Measurements from ENCODE around the gene SAXO1. TPM values are rescaled to one million over a fixed set of nuclear protein-coding genes. Genes with fewer than 3 reads are reported as not detected.

SAXO1 gene, protein sequence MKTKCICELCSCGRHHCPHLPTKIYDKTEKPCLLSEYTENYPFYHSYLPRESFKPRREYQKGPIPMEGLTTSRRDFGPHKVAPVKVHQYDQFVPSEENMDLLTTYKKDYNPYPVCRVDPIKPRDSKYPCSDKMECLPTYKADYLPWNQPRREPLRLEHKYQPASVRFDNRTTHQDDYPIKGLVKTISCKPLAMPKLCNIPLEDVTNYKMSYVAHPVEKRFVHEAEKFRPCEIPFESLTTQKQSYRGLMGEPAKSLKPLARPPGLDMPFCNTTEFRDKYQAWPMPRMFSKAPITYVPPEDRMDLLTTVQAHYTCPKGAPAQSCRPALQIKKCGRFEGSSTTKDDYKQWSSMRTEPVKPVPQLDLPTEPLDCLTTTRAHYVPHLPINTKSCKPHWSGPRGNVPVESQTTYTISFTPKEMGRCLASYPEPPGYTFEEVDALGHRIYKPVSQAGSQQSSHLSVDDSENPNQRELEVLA
- total RNA-seq (2021; ENCODE audit: unreplicated experiment) (not detected), Bru-seq, nascent RNA (percentile 26 among the genes with signal in this experiment), BruChase-seq, experiment 1, labeled RNA remaining after a 6-hour chase (percentile 16 among the genes with signal in this experiment), BruChase-seq, experiment 2, labeled RNA remaining after a 2-hour chase (percentile 24 among the genes with signal in this experiment)
- polyA plus RNA-seq (2012): not detected in 2 replicates
- long read RNA-seq: 0 reads

DNA sequence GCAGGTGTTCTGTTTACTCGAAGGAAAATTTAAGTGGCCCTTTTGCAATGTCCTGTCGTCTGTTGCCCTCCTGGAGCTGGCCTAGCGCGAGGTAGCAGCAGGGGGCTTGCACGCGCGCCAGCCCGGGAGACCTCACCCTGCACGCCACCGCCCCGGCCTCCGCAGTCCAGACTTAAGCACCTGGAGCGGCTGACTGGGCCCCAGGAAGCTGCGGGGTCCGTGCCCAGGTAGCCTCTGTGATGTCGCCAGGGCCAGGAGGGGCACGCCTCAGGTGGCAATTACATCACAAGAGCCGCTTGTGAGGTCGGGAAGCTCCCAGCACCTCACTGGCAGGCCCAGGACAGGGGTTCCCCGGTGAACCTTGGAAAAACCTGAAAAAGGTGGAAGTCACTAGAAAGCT is at the start of gene SAXO1:
TSS of gene SAXO1 (minus strand) at position 195 of the 400 bp plus-strand sequence. CDS start 301 bp downstream, outside the sequence.
- no peak within 1 kb of the TSS for H3K27ac ChIP-seq (ENCODE audit: low read depth, low read length)

More for the DNA sequence above, at the start of gene SAXO1:
- Histone ChIP-seq H3K27me3 (ENCODE audit: insufficient read depth, low read length) (no peaks in the 10 kb centered on the region), H2AFZ (ENCODE audit: low read depth, low read length, poor library complexity, severe bottlenecking) (no peak within 1 kb of the TSS), H3K4me2 (ENCODE audit: low read length) (no peak within 1 kb of the TSS), H3K9me3 (ENCODE audit: control insufficient read depth in 1 of 2, insufficient read depth in 1 of 2, low read depth in 1 of 2, low read length in 2 of 2) (no peaks in the 10 kb centered on the region), H4K20me1 (ENCODE audit: insufficient read depth) (no peaks in the 10 kb centered on the region), H3K79me2 (ENCODE audit: insufficient read depth, low read length) (no peaks in the 10 kb centered on the region), H3K4me1 (ENCODE audit: control insufficient read depth in 1 of 2, insufficient read depth in 2 of 2, low read length in 2 of 2) (no peaks in the 10 kb centered on the region), H3K4me3 (replicated peaks in 1 of 2; ENCODE audit: low read depth in 1 of 2, low read length in 2 of 2) (no peak within 1 kb of the TSS), H3K9me2 (ENCODE audit: insufficient read depth) (no peaks in the 10 kb centered on the region), H3K36me3 (ENCODE audit: control insufficient read depth in 1 of 2, insufficient read depth in 2 of 2, low read length in 2 of 2) (no peaks in the 10 kb centered on the region), H3K9ac (ENCODE audit: low read length) (no peak within 1 kb of the TSS)
- ChIA-PET POLR2A (no interaction called here), RAD21 (ENCODE audit: low non-redundant PET in 1 of 2, low total read pairs in 2 of 2, uncharacterized antibody in 2 of 2, unreplicated experiment in 2 of 2) (no interaction called here), CTCF (no interaction called here)
- intact Hi-C loops (cut with micrococcal nuclease): no loop called here
- DNase-seq (ENCODE audit: low read depth, low spot score) (no peak), ATAC-seq (no peak)
- TF ChIP-seq POLR2A (IDR thresholded peaks at IDR 0.05; ENCODE audit: borderline replicate concordance, extremely low read depth, insufficient read depth, insufficient read length) (no peak), POLR2AphosphoS5 (IDR thresholded peaks at IDR 0.05; ENCODE audit: low read depth, low read length) (no peak), ELF1 (IDR thresholded peaks at IDR 0.05; ENCODE audit: borderline replicate concordance, low read depth) (no peak), TCF7L2 (IDR thresholded peaks at IDR 0.05; ENCODE audit: borderline replicate concordance, extremely low read depth, insufficient read depth, insufficient read length) (no peak), CEBPB (IDR thresholded peaks at IDR 0.05; ENCODE audit: low read depth) (no peak), SIN3A (IDR thresholded peaks at IDR 0.05; ENCODE audit: low read depth) (no peak), YY1 (IDR thresholded peaks at IDR 0.05; ENCODE audit: extremely low read depth, insufficient replicate concordance, low read depth, low read length) (no peak), EZH2phosphoT487 (IDR thresholded peaks at IDR 0.05; ENCODE audit: borderline replicate concordance) (no peak)
- TF ChIP-seq, protein P1, sequence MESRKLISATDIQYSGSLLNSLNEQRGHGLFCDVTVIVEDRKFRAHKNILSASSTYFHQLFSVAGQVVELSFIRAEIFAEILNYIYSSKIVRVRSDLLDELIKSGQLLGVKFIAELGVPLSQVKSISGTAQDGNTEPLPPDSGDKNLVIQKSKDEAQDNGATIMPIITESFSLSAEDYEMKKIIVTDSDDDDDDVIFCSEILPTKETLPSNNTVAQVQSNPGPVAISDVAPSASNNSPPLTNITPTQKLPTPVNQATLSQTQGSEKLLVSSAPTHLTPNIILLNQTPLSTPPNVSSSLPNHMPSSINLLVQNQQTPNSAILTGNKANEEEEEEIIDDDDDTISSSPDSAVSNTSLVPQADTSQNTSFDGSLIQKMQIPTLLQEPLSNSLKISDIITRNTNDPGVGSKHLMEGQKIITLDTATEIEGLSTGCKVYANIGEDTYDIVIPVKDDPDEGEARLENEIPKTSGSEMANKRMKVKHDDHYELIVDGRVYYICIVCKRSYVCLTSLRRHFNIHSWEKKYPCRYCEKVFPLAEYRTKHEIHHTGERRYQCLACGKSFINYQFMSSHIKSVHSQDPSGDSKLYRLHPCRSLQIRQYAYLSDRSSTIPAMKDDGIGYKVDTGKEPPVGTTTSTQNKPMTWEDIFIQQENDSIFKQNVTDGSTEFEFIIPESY (IDR thresholded peaks at IDR 0.05; ENCODE audit: extremely low read depth, insufficient replicate concordance, low read length): no peak
- TF ChIP-seq, protein P2, sequence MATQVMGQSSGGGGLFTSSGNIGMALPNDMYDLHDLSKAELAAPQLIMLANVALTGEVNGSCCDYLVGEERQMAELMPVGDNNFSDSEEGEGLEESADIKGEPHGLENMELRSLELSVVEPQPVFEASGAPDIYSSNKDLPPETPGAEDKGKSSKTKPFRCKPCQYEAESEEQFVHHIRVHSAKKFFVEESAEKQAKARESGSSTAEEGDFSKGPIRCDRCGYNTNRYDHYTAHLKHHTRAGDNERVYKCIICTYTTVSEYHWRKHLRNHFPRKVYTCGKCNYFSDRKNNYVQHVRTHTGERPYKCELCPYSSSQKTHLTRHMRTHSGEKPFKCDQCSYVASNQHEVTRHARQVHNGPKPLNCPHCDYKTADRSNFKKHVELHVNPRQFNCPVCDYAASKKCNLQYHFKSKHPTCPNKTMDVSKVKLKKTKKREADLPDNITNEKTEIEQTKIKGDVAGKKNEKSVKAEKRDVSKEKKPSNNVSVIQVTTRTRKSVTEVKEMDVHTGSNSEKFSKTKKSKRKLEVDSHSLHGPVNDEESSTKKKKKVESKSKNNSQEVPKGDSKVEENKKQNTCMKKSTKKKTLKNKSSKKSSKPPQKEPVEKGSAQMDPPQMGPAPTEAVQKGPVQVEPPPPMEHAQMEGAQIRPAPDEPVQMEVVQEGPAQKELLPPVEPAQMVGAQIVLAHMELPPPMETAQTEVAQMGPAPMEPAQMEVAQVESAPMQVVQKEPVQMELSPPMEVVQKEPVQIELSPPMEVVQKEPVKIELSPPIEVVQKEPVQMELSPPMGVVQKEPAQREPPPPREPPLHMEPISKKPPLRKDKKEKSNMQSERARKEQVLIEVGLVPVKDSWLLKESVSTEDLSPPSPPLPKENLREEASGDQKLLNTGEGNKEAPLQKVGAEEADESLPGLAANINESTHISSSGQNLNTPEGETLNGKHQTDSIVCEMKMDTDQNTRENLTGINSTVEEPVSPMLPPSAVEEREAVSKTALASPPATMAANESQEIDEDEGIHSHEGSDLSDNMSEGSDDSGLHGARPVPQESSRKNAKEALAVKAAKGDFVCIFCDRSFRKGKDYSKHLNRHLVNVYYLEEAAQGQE (IDR thresholded peaks at IDR 0.05; ENCODE audit: low read depth): no peak
- TF ChIP-seq, protein P3, sequence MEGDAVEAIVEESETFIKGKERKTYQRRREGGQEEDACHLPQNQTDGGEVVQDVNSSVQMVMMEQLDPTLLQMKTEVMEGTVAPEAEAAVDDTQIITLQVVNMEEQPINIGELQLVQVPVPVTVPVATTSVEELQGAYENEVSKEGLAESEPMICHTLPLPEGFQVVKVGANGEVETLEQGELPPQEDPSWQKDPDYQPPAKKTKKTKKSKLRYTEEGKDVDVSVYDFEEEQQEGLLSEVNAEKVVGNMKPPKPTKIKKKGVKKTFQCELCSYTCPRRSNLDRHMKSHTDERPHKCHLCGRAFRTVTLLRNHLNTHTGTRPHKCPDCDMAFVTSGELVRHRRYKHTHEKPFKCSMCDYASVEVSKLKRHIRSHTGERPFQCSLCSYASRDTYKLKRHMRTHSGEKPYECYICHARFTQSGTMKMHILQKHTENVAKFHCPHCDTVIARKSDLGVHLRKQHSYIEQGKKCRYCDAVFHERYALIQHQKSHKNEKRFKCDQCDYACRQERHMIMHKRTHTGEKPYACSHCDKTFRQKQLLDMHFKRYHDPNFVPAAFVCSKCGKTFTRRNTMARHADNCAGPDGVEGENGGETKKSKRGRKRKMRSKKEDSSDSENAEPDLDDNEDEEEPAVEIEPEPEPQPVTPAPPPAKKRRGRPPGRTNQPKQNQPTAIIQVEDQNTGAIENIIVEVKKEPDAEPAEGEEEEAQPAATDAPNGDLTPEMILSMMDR (IDR thresholded peaks at IDR 0.05 in 2 of 3, conservative IDR thresholded peaks at IDR 0.05 in 1 of 3; ENCODE audit: borderline replicate concordance in 1 of 3, insufficient read depth in 1 of 3, low read depth in 2 of 3, low read length in 2 of 3): no peak
- BruUV-seq (replicated peaks): no TSS peak

Measured in HCT116 (cell line).